K562 (cell line): ENCODE measurements around the gene KCNJ5. TPM values are rescaled to one million over a fixed set of nuclear protein-coding genes. Genes with fewer than 3 reads are reported as not detected.

Experiments
- ATAC-seq: fragments of 200-7000 bp; cut with Tn5 transposase; 3 replicates; pipeline ENCODE4 v1.9.1; 2020; ENCODE audit warnings: moderate library complexity
- BruUV-seq: library from RNA; stranded (reverse); fragments of 400-500 nt; replicated peaks from 2 replicates; lab custom pipeline; 2021; lab: Mats Ljungman, UMichigan
- CTCF ChIA-PET: fragments of 300-600 bp; formaldehyde crosslinking; extraction: SDS; loops from one replicate; lab custom pipeline; 2021; ENCODE audit warnings: low intra/inter-chr PET ratio; lab: Yijun Ruan, JAX
- POLR2A ChIA-PET: fragments of 300-600, 350-650 bp; sonication (Branson Sonifier 250); formaldehyde crosslinking; extraction: SDS; loops from one replicate; lab custom pipeline; 2021; ENCODE audit warnings: antibody characterized with exemption, inconsistent platforms; lab: Yijun Ruan, JAX
- DNase-seq, 4 experiments: peaks; one replicate each; pipeline versions ENCODE4 v3.0.0 to v3.0.0-alpha.2; 2011 to 2018; ENCODE audit warnings: low spot score in 3 of 4, mixed read lengths in 3 of 4; ENCODE audit errors: extremely low read depth in 1 of 4
- FAIRE-seq: peaks from 2 replicates; lab custom pipeline; 2011; peaks lifted over from hg19 to GRCh38; lab: Jason Lieb, UNC
- H2AFZ ChIP-seq: 2 replicates; pipeline ENCODE4 v1.6.0; 2011; ENCODE audit warnings: low read depth, low read length, control low read depth, inconsistent platforms
- H3K27ac ChIP-seq: fragments of 200-600 bp; 3 replicates; pipeline ENCODE4 v1.8.0; 2011; ENCODE audit warnings: low read depth, mild to moderate bottlenecking, control low read depth, inconsistent platforms, low read length, moderate library complexity, mixed read lengths; ENCODE audit errors: extremely low read depth
- H3K27me3 ChIP-seq, 2 experiments: fragments of 300-600 bp in 1 of 2; 2 replicates in 1 of 2; 3 replicates in 1 of 2; pipeline versions ENCODE4 v1.6.0 to v1.8.0; 2011; ENCODE audit warnings: inconsistent platforms in 2 of 2, low read length in 2 of 2, mild to moderate bottlenecking in 1 of 2, mixed read lengths in 1 of 2, moderate library complexity in 1 of 2; ENCODE audit not compliant: control insufficient read depth in 2 of 2, insufficient read depth in 2 of 2
- H3K36me3 ChIP-seq: fragments of 300-600 bp; 3 replicates; pipeline ENCODE4 v1.8.0; 2011; ENCODE audit warnings: mild to moderate bottlenecking, low read length, inconsistent platforms; ENCODE audit not compliant: control insufficient read depth, insufficient read depth
- H3K4me1 ChIP-seq, 2 experiments: fragments of 200-600 bp in 1 of 2; replicated peaks in 1 of 2; 2 replicates in 1 of 2; 3 replicates in 1 of 2; pipeline versions ENCODE4 v1.5.1 to v1.8.0; 2011; ENCODE audit warnings: inconsistent platforms in 2 of 2, low read length in 2 of 2, mild to moderate bottlenecking in 1 of 2, mixed read lengths in 1 of 2, moderate library complexity in 1 of 2; ENCODE audit not compliant: control insufficient read depth in 2 of 2, insufficient read depth in 2 of 2
- H3K4me2 ChIP-seq: 2 replicates; pipeline ENCODE4 v1.6.1; 2011; ENCODE audit warnings: low read length, control low read depth, inconsistent platforms, mixed read lengths; ENCODE audit not compliant: insufficient read depth
- H3K4me3 ChIP-seq: fragments of 200-600 bp; sonication (generic), shearing (Covaris generic); 2 replicates; pipeline ENCODE4 v1.5.1; 2016; ENCODE audit warnings: control low read depth, inconsistent platforms
- H3K79me2 ChIP-seq: fragments of 200-600 bp; 3 replicates; pipeline ENCODE4 v1.8.0; 2011; ENCODE audit warnings: low read length, inconsistent platforms; ENCODE audit not compliant: control insufficient read depth, insufficient read depth
- H3K9ac ChIP-seq, 2 experiments: 2 replicates each; pipeline versions ENCODE4 v1.6.0 to v1.6.1; 2011; ENCODE audit warnings: low read depth in 2 of 2, low read length in 2 of 2, control low read depth in 1 of 2, inconsistent platforms in 1 of 2, mild to moderate bottlenecking in 1 of 2, mixed read lengths in 1 of 2; ENCODE audit not compliant: insufficient read depth in 1 of 2
- H3K9me1 ChIP-seq: one replicate; pipeline ENCODE4 v1.6.0; 2011; ENCODE audit warnings: inconsistent platforms, mild to moderate bottlenecking, low read length, moderate library complexity; ENCODE audit not compliant: control insufficient read depth, insufficient read depth
- H3K9me3 ChIP-seq: replicated peaks from 2 replicates; pipeline ENCODE4 v1.5.1; 2011; ENCODE audit warnings: low read depth, low read length, inconsistent platforms; ENCODE audit not compliant: control insufficient read depth, insufficient read depth
- H4K20me1 ChIP-seq: replicated peaks from 2 replicates; pipeline ENCODE4 v1.6.1; 2011; ENCODE audit warnings: low read length, inconsistent platforms, mixed read lengths; ENCODE audit not compliant: control insufficient read depth, insufficient read depth
- CBX5 ChIP-seq: IDR thresholded peaks from 2 replicates; pipeline ENCODE4 v1.6.1; 2014; ENCODE audit warnings: low read depth, borderline replicate concordance
- DEAF1 ChIP-seq: fragments of 450-650 bp; formaldehyde crosslinking; IDR thresholded peaks from 2 replicates; pipeline ENCODE4 v1.4.0; 2020; ENCODE audit warnings: mild to moderate bottlenecking, moderate library complexity
- ERF ChIP-seq: fragments of 450-650 bp; formaldehyde crosslinking; IDR thresholded peaks from 2 replicates; pipeline ENCODE4 v1.4.0; 2020; ENCODE audit warnings: mild to moderate bottlenecking, mixed read lengths
- PBX2 ChIP-seq, 2 experiments: IDR thresholded peaks in 1 of 2; conservative IDR thresholded peaks in 1 of 2; 2 replicates each; pipeline ENCODE4 v1.6.1; 2016; ENCODE audit warnings: low read depth in 2 of 2, mild to moderate bottlenecking in 1 of 2, missing compliant biosample characterization in 1 of 2, missing genetic modification characterization in 1 of 2, moderate library complexity in 1 of 2
- ZNF384 ChIP-seq: IDR thresholded peaks from 2 replicates; pipeline ENCODE4 v1.6.1; 2012; ENCODE audit warnings: low read depth, low read length, improper control_type of control experiment
- WGBS: fragments of 100-300 bp; shearing (Covaris generic); methylation state at CpG from one replicate; pipeline ENCODE4 v1.1.6; 2016; ENCODE audit warnings: low coverage, mixed read lengths; ENCODE audit not compliant: insufficient coverage; ENCODE audit errors: missing lambda C conversion rate; 5-methylcytosine and 5-hydroxymethylcytosine counted together
- in situ Hi-C: fragments of 300-500 bp; cut with MboI; formaldehyde crosslinking; loops from 4 replicates; pipeline ENCODE4 v1.15.0; 2018; ENCODE audit warnings: inconsistent platforms, mixed read lengths
- intact Hi-C: fragments of 100-400 bp; cut with micrococcal nuclease; formaldehyde crosslinking; loops from 2 replicates; pipeline ENCODE4 v1.14.2; 2022
- polyA plus RNA-seq, 8 experiments: library from polyadenylated mRNA; depleted of rRNA in 4 of 8; stranded (reverse) in 5 of 8; unstranded in 3 of 8; fragments of >200 nt; fragmentation: Nextera tagmentation in 2 of 8; fragmentation: Illumina TruSeq in 1 of 8; extraction: Ambion mirVana in 2 of 8; extraction: Trizol in 1 of 8; gene quantifications; 2 replicates each; pipeline versions ENCODE4 v1.2.1 to v1.2.3, GENCODE V29; 2011 to 2014; ENCODE audit warnings: inconsistent platforms in 1 of 8, missing spikeins in 1 of 8
- total RNA-seq, 7 experiments: library from RNA; depleted of rRNA in 6 of 7; stranded (reverse); fragments of >200 nt in 6 of 7; fragmentation: Illumina TruSeq in 2 of 7; extraction: Trizol in 2 of 7; gene quantifications; 2 replicates each; pipeline versions ENCODE4 v1.2.1 to v1.2.3, GENCODE V29; 2011 to 2021; ENCODE audit warnings: low replicate concordance in 1 of 7
- TF ChIP-seq, protein P1 (sequence below): fragments of 450-650 bp; IDR thresholded peaks from 2 replicates; pipeline ENCODE4 v1.6.1; 2016; ENCODE audit warnings: mild to moderate bottlenecking

KCNJ5 gene
- total and polyA plus RNA-seq, 9 of the 15 experiments (the other 6 are each of a cell fraction or from before 2014, with no cell fraction given), result 0.04 TPM; not detected in 8

DNA sequence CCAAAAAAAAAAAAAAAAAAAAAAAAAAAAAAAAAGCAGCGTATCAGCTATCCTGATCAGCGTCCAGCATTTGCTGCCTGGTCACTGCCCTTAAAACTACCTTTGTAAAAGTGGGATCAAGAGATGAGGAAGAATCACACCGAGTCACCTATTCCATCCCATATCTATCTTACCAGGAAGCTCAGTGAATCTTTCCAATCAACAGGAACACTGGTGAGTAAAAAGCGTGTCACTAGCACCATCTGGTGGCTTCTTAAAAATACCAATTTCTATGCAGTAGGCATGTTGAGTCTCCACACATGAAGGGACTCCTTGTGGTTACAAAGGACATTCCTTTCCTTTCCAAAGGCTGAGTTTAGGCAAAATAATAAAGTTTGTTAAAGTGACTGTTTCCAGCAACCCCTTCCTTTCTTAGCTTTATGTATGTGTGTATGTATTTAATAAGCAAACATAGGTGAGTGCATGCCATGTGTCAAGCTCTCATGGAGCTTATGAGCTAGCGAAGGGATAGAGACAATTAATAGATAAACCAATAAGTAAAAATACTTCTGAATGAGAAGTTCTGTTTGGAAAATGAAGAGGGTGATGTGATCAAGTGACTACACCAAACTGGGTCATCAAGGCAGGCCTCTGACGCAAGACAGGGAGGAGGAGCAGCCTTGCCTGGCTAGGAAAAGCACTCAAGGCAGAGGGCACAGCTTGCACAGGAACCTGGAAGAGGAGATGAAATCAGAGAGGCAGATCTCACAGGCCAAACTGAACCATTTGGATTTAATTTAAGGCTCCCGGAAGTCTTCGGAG lies 65.4 kb downstream of the KCNJ5 start:
- in situ Hi-C loops (loop anchor here (5.0 kb wide), 1 partner anchor 79 kb away; no protein-coding TSS in a partner anchor), intact Hi-C loops (loop anchor here (1.0 to 10.0 kb wide), 4 partner anchors 72 to 922 kb away; no protein-coding TSS in a partner anchor)
- H4K20me1 ChIP-seq, result no peaks in the 10 kb centered on the region
- H3K9me1 ChIP-seq, result no peaks in the 10 kb centered on the region
- ChIA-PET CTCF (interaction anchor here (0.6 to 2.6 kb wide), 5 partner anchors 72 to 925 kb away, joined by 3 to 23 read pairs (median 3); no protein-coding TSS in a partner anchor), POLR2A (interaction anchor here (1.3 kb wide), 1 partner anchor 72 kb away, joined by 4 read pairs; no protein-coding TSS in a partner anchor)
- H3K4me2 ChIP-seq, result no peak overlapping the region
- H3K27ac ChIP-seq, result no peak overlapping the region
- FAIRE-seq, result peak; percentile 91
- peak; percentile 91 for ATAC-seq
- no peak overlapping the region for H3K4me3 ChIP-seq
- H3K4me1 ChIP-seq, result no peaks in the 10 kb centered on the region
- peaks cover 0 to 4% of the 10 kb centered on the region in 2 experiments; a peak in 2 of 5 replicates for H3K27me3 ChIP-seq
- no peaks in the 10 kb centered on the region for H3K36me3 ChIP-seq
- no TSS peak for BruUV-seq
- H3K9ac ChIP-seq, result no peak overlapping the region
- no peaks in the 10 kb centered on the region for H3K9me3 ChIP-seq
- peak; percentile 38 to 59 (median 46) for DNase-seq
- under 1% methylated on average over 7 of the region's 8 CpGs for whole genome bisulfite sequencing
- H3K79me2 ChIP-seq, result no peaks in the 10 kb centered on the region
- H2AFZ ChIP-seq, result no peak overlapping the region
- TF ChIP-seq CBX5 (no peak), DEAF1 (peak; percentile 64), PBX2 (CRISPR knock-in tag; IDR thresholded peaks at IDR 0.05; ENCODE audit: low read depth) (no peak), PBX2 (tag; conservative IDR thresholded peaks at IDR 0.05; ENCODE audit: low read depth) (no peak), ERF (CRISPR knock-in tag) (no peak), ZNF384 (peak; percentile 39)
- TF ChIP-seq, protein P1, sequence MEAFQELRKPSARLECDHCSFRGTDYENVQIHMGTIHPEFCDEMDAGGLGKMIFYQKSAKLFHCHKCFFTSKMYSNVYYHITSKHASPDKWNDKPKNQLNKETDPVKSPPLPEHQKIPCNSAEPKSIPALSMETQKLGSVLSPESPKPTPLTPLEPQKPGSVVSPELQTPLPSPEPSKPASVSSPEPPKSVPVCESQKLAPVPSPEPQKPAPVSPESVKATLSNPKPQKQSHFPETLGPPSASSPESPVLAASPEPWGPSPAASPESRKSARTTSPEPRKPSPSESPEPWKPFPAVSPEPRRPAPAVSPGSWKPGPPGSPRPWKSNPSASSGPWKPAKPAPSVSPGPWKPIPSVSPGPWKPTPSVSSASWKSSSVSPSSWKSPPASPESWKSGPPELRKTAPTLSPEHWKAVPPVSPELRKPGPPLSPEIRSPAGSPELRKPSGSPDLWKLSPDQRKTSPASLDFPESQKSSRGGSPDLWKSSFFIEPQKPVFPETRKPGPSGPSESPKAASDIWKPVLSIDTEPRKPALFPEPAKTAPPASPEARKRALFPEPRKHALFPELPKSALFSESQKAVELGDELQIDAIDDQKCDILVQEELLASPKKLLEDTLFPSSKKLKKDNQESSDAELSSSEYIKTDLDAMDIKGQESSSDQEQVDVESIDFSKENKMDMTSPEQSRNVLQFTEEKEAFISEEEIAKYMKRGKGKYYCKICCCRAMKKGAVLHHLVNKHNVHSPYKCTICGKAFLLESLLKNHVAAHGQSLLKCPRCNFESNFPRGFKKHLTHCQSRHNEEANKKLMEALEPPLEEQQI, result no peak
